Gastrocnemius medialis (tissue), 4 donors: ENCODE results near the gene TIMP1.

Source experiments
- POLR2A ChIP-seq, 2 donors: fragments of 450-650 bp; IDR thresholded peaks; one replicate each; pipeline ENCODE4 v1.6.1; 2017; ENCODE audit warnings: antibody characterized with exemption in 2 of 2, mild to moderate bottlenecking in 2 of 2, moderate library complexity in 2 of 2
- TF ChIP-seq, protein P1 (sequence below), 5 experiments: fragments of 450-650 bp in 3 of 5; fragments of 200-600 bp in 2 of 5; sonication (generic) in 2 of 5; IDR thresholded peaks in 4 of 5; conservative IDR thresholded peaks in 1 of 5; 1 replicate in 4 of 5; 2 replicates in 1 of 5; pipeline ENCODE4 v1.5.1; 2016 to 2019; ENCODE audit warnings: antibody characterized with exemption in 5 of 5, mild to moderate bottlenecking in 3 of 5, moderate library complexity in 3 of 5

- TF ChIP-seq POLR2A (IDR thresholded peaks at IDR 0.05), result no peak
- TF ChIP-seq, protein P1, sequence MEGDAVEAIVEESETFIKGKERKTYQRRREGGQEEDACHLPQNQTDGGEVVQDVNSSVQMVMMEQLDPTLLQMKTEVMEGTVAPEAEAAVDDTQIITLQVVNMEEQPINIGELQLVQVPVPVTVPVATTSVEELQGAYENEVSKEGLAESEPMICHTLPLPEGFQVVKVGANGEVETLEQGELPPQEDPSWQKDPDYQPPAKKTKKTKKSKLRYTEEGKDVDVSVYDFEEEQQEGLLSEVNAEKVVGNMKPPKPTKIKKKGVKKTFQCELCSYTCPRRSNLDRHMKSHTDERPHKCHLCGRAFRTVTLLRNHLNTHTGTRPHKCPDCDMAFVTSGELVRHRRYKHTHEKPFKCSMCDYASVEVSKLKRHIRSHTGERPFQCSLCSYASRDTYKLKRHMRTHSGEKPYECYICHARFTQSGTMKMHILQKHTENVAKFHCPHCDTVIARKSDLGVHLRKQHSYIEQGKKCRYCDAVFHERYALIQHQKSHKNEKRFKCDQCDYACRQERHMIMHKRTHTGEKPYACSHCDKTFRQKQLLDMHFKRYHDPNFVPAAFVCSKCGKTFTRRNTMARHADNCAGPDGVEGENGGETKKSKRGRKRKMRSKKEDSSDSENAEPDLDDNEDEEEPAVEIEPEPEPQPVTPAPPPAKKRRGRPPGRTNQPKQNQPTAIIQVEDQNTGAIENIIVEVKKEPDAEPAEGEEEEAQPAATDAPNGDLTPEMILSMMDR (IDR thresholded peaks at IDR 0.05 in 4 of 5, conservative IDR thresholded peaks at IDR 0.05 in 1 of 5), result no peak
These were observed 8.7 kb upstream of the TIMP1 start for GRCh38 chrX:47573341-47574075.
